Epithelial cell of proximal tubule (primary cell): ENCODE measurements around the gene GABRB2. TPM values are rescaled to one million over a fixed set of nuclear protein-coding genes. Genes with fewer than 3 reads are reported as not detected.

Experiments used
- DNase-seq: peaks from one replicate; pipeline ENCODE4 v3.0.0-alpha.2; 2011; ENCODE audit warnings: low read depth
- H3K4me3 ChIP-seq: 2 replicates; pipeline ENCODE4 v1.5.1; 2011; ENCODE audit warnings: low read depth, mild to moderate bottlenecking, low read length
- CTCF ChIP-seq: conservative IDR thresholded peaks from 2 replicates; pipeline ENCODE4 v1.5.1; 2012; ENCODE audit warnings: low read depth, mild to moderate bottlenecking, low read length
- total RNA-seq: library from RNA; depleted of rRNA; stranded (reverse); fragments of >200 nt; gene quantifications from 2 replicates; pipeline ENCODE4 v1.2.3, GENCODE V29; 2015

Gene GABRB2
- total RNA-seq, 1 donor from 2014 or later, result not detected

- TF ChIP-seq CTCF, result no peak
- DNase-seq, result no peak
- H3K4me3 ChIP-seq, result no peak overlapping the region
Observed at GRCh38 chr5:161397448-161397847, 149.1 kb downstream of the GABRB2 start.

- H3K4me3 ChIP-seq, result no peak overlapping the region
- TF ChIP-seq CTCF, result no peak
- no peak for DNase-seq
Observed at GRCh38 chr5:161396171-161396570, 150.4 kb downstream of the GABRB2 start.

GRCh38 chr5:161391724-161392123 is 154.8 kb downstream of the GABRB2 start:
- TF ChIP-seq CTCF, result no peak
- no peak overlapping the region for H3K4me3 ChIP-seq
- no peak for DNase-seq

GRCh38 chr5:161391016-161391415 is 155.5 kb downstream of the GABRB2 start:
- no peak overlapping the region for H3K4me3 ChIP-seq
- TF ChIP-seq CTCF, result no peak
- no peak for DNase-seq

GRCh38 chr5:161387121-161387520 is 159.4 kb downstream of the GABRB2 start:
- TF ChIP-seq CTCF, result no peak
- DNase-seq, result no peak
- no peak overlapping the region for H3K4me3 ChIP-seq

GRCh38 chr5:161385027-161385426 is 161.5 kb downstream of the GABRB2 start:
- no peak overlapping the region for H3K4me3 ChIP-seq
- no peak for DNase-seq
- no peak for TF ChIP-seq CTCF

- no peak overlapping the region for H3K4me3 ChIP-seq
- DNase-seq, result no peak
- TF ChIP-seq CTCF, result no peak
Observed at GRCh38 chr5:161382685-161383084, 163.8 kb downstream of the GABRB2 start.
